Breast epithelium (tissue), 3 donors: ENCODE measurements around the gene LPAR1.
"Not testable (repeated sequence)": the region's sequence is repeated elsewhere in the genome, so short reads cannot be mapped to it uniquely, and the experiment has no call there.

ENCODE experiments used
- CTCF ChIP-seq, 3 donors: fragments of 450-650 bp; IDR thresholded peaks; one replicate each; pipeline ENCODE4 v1.5.1; 2016 to 2017; ENCODE audit warnings: antibody characterized with exemption in 3 of 3, mild to moderate bottlenecking in 3 of 3, moderate library complexity in 3 of 3
- POLR2A ChIP-seq: fragments of 450-650 bp; IDR thresholded peaks from one replicate; pipeline ENCODE4 v1.6.1; 2016; ENCODE audit warnings: antibody characterized with exemption, mild to moderate bottlenecking, moderate library complexity

GRCh38 chr9:111047287-111047686 lies 9.0 kb upstream of the LPAR1 start:
- not testable (repeated sequence) for TF ChIP-seq POLR2A; CTCF (IDR thresholded peaks at IDR 0.05)
